HAP-1 (cell line): Measurements from ENCODE around the gene ATF5.

Experiments used
- DNase-seq, 2 experiments: peaks; one replicate each; pipeline ENCODE4 v3.0.0-alpha.2; 2016 to 2020; ENCODE audit warnings: low spot score in 2 of 2
- H3K27me3 ChIP-seq: fragments of 250-450 bp; sonication (Bioruptor Pico); 2 replicates; pipeline ENCODE4 v1.5.1; 2020; ENCODE audit warnings: low read depth, mild to moderate bottlenecking, moderate library complexity
- H3K36me3 ChIP-seq: fragments of 250-450 bp; sonication (Bioruptor Pico); replicated peaks from 2 replicates; pipeline ENCODE4 v1.5.1; 2020; ENCODE audit warnings: mild to moderate bottlenecking
- H3K4me1 ChIP-seq: fragments of 250-450 bp; sonication (Bioruptor Pico); 2 replicates; pipeline ENCODE4 v1.5.1; 2020; ENCODE audit warnings: mild to moderate bottlenecking
- H3K4me3 ChIP-seq: fragments of 250-450 bp; sonication (Bioruptor Pico); 2 replicates; pipeline ENCODE4 v1.5.1; 2020; ENCODE audit warnings: mild to moderate bottlenecking, moderate library complexity
- H3K9me3 ChIP-seq: fragments of 250-450 bp; sonication (Bioruptor Pico); 2 replicates; pipeline ENCODE4 v1.5.1; 2020; ENCODE audit warnings: mild to moderate bottlenecking, moderate library complexity
- in situ Hi-C: fragments of 300-500 bp; cut with MboI; formaldehyde crosslinking; loops from 3 replicates; pipeline ENCODE4 v1.14.3; 2020; ENCODE audit warnings: low sequenced_read_pairs, inconsistent platforms, mixed read lengths

The ATF5 gene

GRCh38 chr19:49907745-49908446 is 21.1 kb upstream of the ATF5 start:
- no peak for DNase-seq
- H3K4me1 ChIP-seq: no peaks in the 10 kb centered on the region
- peaks cover 54% of the 10 kb centered on the region for H3K36me3 ChIP-seq
- in situ Hi-C loops: no loop called here
- H3K4me3 ChIP-seq: no peak overlapping the region
- H3K9me3 ChIP-seq: no peaks in the 10 kb centered on the region
- H3K27me3 ChIP-seq: no peaks in the 10 kb centered on the region

GRCh38 chr19:49908480-49909420 is 20.3 kb upstream of the ATF5 start:
- Histone ChIP-seq H3K4me3 (no peak overlapping the region), H3K27me3 (no peaks in the 10 kb centered on the region), H3K9me3 (no peaks in the 10 kb centered on the region), H3K36me3 (peaks cover 63% of the 10 kb centered on the region), H3K4me1 (no peaks in the 10 kb centered on the region)
- in situ Hi-C loops: no loop called here
- no peak for DNase-seq

GRCh38 chr19:49910179-49910578 is 18.8 kb upstream of the ATF5 start:
- no peaks in the 10 kb centered on the region for H3K9me3 ChIP-seq
- H3K4me3 ChIP-seq: no peak overlapping the region
- no peaks in the 10 kb centered on the region for H3K4me1 ChIP-seq
- peaks cover 75% of the 10 kb centered on the region for H3K36me3 ChIP-seq
- in situ Hi-C loops: no loop called here
- no peak for DNase-seq
- H3K27me3 ChIP-seq: no peaks in the 10 kb centered on the region

GRCh38 chr19:49911381-49912145 is 17.4 kb upstream of the ATF5 start:
- H3K4me1 ChIP-seq: no peaks in the 10 kb centered on the region

GRCh38 chr19:49912965-49913685 is 15.9 kb upstream of the ATF5 start:
- Histone ChIP-seq H3K4me1 (no peaks in the 10 kb centered on the region), H3K36me3 (peaks cover 82% of the 10 kb centered on the region), H3K4me3 (no peak overlapping the region), H3K9me3 (no peaks in the 10 kb centered on the region), H3K27me3 (no peaks in the 10 kb centered on the region)
- DNase-seq: no peak
- in situ Hi-C loops: no loop called here

More at GRCh38 chr19:49911381-49912145, 17.4 kb upstream of the ATF5 start:
- in situ Hi-C loops: no loop called here
- Histone ChIP-seq H3K4me3 (no peak overlapping the region), H3K9me3 (no peaks in the 10 kb centered on the region), H3K27me3 (no peaks in the 10 kb centered on the region), H3K36me3 (peaks cover 84% of the 10 kb centered on the region)
- no peak for DNase-seq

GRCh38 chr19:49913720-49914119 is 15.3 kb upstream of the ATF5 start:
- Histone ChIP-seq H3K36me3 (peaks cover 80% of the 10 kb centered on the region), H3K4me3 (no peak overlapping the region), H3K9me3 (no peaks in the 10 kb centered on the region), H3K4me1 (no peaks in the 10 kb centered on the region), H3K27me3 (no peaks in the 10 kb centered on the region)
- in situ Hi-C loops: no loop called here
- DNase-seq: no peak

GRCh38 chr19:49915271-49915670 is 13.7 kb upstream of the ATF5 start:
- H3K4me1 ChIP-seq: no peaks in the 10 kb centered on the region
- H3K9me3 ChIP-seq: no peaks in the 10 kb centered on the region
- in situ Hi-C loops: no loop called here
- peaks cover 70% of the 10 kb centered on the region for H3K36me3 ChIP-seq
- DNase-seq: no peak
- H3K27me3 ChIP-seq: no peaks in the 10 kb centered on the region
- H3K4me3 ChIP-seq: no peak overlapping the region

GRCh38 chr19:49916839-49917733 is 11.9 kb upstream of the ATF5 start:
- no peaks in the 10 kb centered on the region for H3K4me1 ChIP-seq
- no peaks in the 10 kb centered on the region for H3K9me3 ChIP-seq
- peaks cover 74% of the 10 kb centered on the region for H3K36me3 ChIP-seq
- no peak for DNase-seq
- H3K4me3 ChIP-seq: no peak overlapping the region
- no peaks in the 10 kb centered on the region for H3K27me3 ChIP-seq
- in situ Hi-C loops: no loop called here

GRCh38 chr19:49918089-49918488 is 10.9 kb upstream of the ATF5 start:
- in situ Hi-C loops: no loop called here
- no peaks in the 10 kb centered on the region for H3K27me3 ChIP-seq
- no peaks in the 10 kb centered on the region for H3K9me3 ChIP-seq
- H3K4me3 ChIP-seq: no peak overlapping the region
- no peak for DNase-seq
- peaks cover 71% of the 10 kb centered on the region for H3K36me3 ChIP-seq
- no peaks in the 10 kb centered on the region for H3K4me1 ChIP-seq

GRCh38 chr19:49920624-49921363 is 8.2 kb upstream of the ATF5 start:
- Histone ChIP-seq H3K27me3 (no peaks in the 10 kb centered on the region), H3K4me3 (no peak overlapping the region), H3K9me3 (no peaks in the 10 kb centered on the region), H3K4me1 (peaks cover 3% of the 10 kb centered on the region; the same call in 1 of the 2 replicates), H3K36me3 (peaks cover 74% of the 10 kb centered on the region)
- in situ Hi-C loops: no loop called here
- DNase-seq: no peak

GRCh38 chr19:49921871-49922795 is 6.9 kb upstream of the ATF5 start:
- in situ Hi-C loops: no loop called here
- H3K27me3 ChIP-seq: no peaks in the 10 kb centered on the region
- no peaks in the 10 kb centered on the region for H3K9me3 ChIP-seq
- H3K4me3 ChIP-seq: no peak overlapping the region
- DNase-seq: no peak
- peaks cover 77% of the 10 kb centered on the region for H3K36me3 ChIP-seq
- peaks cover 6% of the 10 kb centered on the region; the same call in 1 of the 2 replicates for H3K4me1 ChIP-seq
